Renal cortex interstitium (tissue), 11 donors: ENCODE data around the gene CFD. TPM values are rescaled to one million over a fixed set of nuclear protein-coding genes. Genes with fewer than 3 reads are reported as not detected.
"Not testable (repeated sequence)": the region's sequence is repeated elsewhere in the genome, so short reads cannot be mapped to it uniquely, and the experiment has no call there.

Source experiments
- DNase-seq, 11 donors: peaks; one replicate each; pipeline ENCODE4 v3.0.0-alpha.2; 2013; ENCODE audit warnings: low read depth in 9 of 11, low spot score in 4 of 11; ENCODE audit errors: extremely low read depth in 1 of 11
- polyA plus RNA-seq, 3 donors: library from polyadenylated mRNA; unstranded; fragments of 120-200 nt; gene quantifications; one replicate each; pipeline ENCODE4 v1.2.1, GENCODE V29; 2013; ENCODE audit not compliant: insufficient read length in 3 of 3

Gene CFD
- polyA plus RNA-seq, 3 donors: 1.9 to 4.9 (median 3.9) TPM

- DNase-seq: no peak
Measured at GRCh38 chr19:845707-846521, 13.6 kb upstream of the CFD start.

- DNase-seq: no peak
Measured at GRCh38 chr19:848386-848921, 11.0 kb upstream of the CFD start.

GRCh38 chr19:849195-849594 is 10.3 kb upstream of the CFD start:
- DNase-seq: not testable (repeated sequence)

GRCh38 chr19:850221-850978 is 9.1 kb upstream of the CFD start:
- peak in 4 of 11 donors; percentile 50 to 57 (median 52) for DNase-seq

- no peak for DNase-seq
Measured at GRCh38 chr19:850979-851335, 8.5 kb upstream of the CFD start.

- no peak for DNase-seq
Measured at GRCh38 chr19:852136-853013, 7.1 kb upstream of the CFD start, which contains the start of gene ELANE. Gene ELANE (plus strand): TSS chr19:852303. CDS start chr19:852329, 26 bp downstream.

- no peak for DNase-seq
Measured at GRCh38 chr19:853014-853585, 6.4 kb upstream of the CFD start.

- not testable (repeated sequence) for DNase-seq
Measured at GRCh38 chr19:853614-854220, 5.7 kb upstream of the CFD start.

GRCh38 chr19:854549-854948 is 4.9 kb upstream of the CFD start:
- DNase-seq: no peak

GRCh38 chr19:855142-855541 is 4.3 kb upstream of the CFD start:
- DNase-seq: no peak

GRCh38 chr19:855566-856120 is 3.8 kb upstream of the CFD start:
- DNase-seq: no peak

- no peak for DNase-seq
Measured at GRCh38 chr19:858284-858683, 1.2 kb upstream of the CFD start.

- no peak for DNase-seq
Measured at GRCh38 chr19:861141-861755, 1.8 kb downstream of the CFD start.

GRCh38 chr19:861756-862580 is 2.5 kb downstream of the CFD start:
- no peak for DNase-seq

- no peak for DNase-seq
Measured at GRCh38 chr19:862581-863314, 3.3 kb downstream of the CFD start.

- DNase-seq: no peak
Measured at GRCh38 chr19:863315-863620, 3.8 kb downstream of the CFD start.
